Neural cell (in vitro differentiated cells): Measurements from ENCODE around the gene IL7R. TPM values are rescaled to one million over a fixed set of nuclear protein-coding genes. Genes with fewer than 3 reads are reported as not detected.

Source experiments
- H2AFZ ChIP-seq: fragments of 200-600, 300-800 bp; sonication (generic), shearing (Covaris generic); 2 replicates; pipeline ENCODE4 v1.6.0; 2014; ENCODE audit warnings: low read depth, mild to moderate bottlenecking, antibody characterized with exemption, low read length, moderate library complexity
- H3F3A ChIP-seq: fragments of 200-600 bp; shearing (Covaris generic); 2 replicates; pipeline ENCODE4 v1.6.1; 2016; ENCODE audit warnings: mild to moderate bottlenecking, moderate library complexity, mixed read lengths, antibody characterized with exemption, low read length; ENCODE audit not compliant: insufficient read depth, poor library complexity, severe bottlenecking
- H3K27ac ChIP-seq: fragments of 200-600, 300-800 bp; sonication (generic), shearing (Covaris generic); 2 replicates; pipeline ENCODE4 v1.5.1; 2014; ENCODE audit warnings: mild to moderate bottlenecking, low read length, moderate library complexity
- H3K27me3 ChIP-seq: fragments of 300-800, 200-600 bp; sonication (generic), shearing (Covaris generic); 2 replicates; pipeline ENCODE4 v1.6.0; 2014; ENCODE audit warnings: mild to moderate bottlenecking, low read depth, low read length, moderate library complexity; ENCODE audit not compliant: insufficient read depth
- H3K36me3 ChIP-seq: fragments of 300-800, 200-600 bp; sonication (generic), shearing (Covaris generic); 2 replicates; pipeline ENCODE4 v1.5.1; 2014; ENCODE audit warnings: mild to moderate bottlenecking, antibody characterized with exemption, low read length, moderate library complexity; ENCODE audit not compliant: insufficient read depth
- H3K4me2 ChIP-seq: fragments of 300-800, 200-600 bp; sonication (generic), shearing (Covaris generic); 2 replicates; pipeline ENCODE4 v1.6.0; 2014; ENCODE audit warnings: mild to moderate bottlenecking, low read length
- H3K4me3 ChIP-seq: fragments of 300-800, 200-600 bp; sonication (generic), shearing (Covaris generic); 2 replicates; pipeline ENCODE4 v1.5.1; 2014; ENCODE audit warnings: mild to moderate bottlenecking, low read length, moderate library complexity
- H3K79me2 ChIP-seq: fragments of 200-600 bp; shearing (Covaris generic); replicated peaks from 2 replicates; pipeline ENCODE4 v1.6.0; 2014; ENCODE audit warnings: mild to moderate bottlenecking, low read length, moderate library complexity; ENCODE audit not compliant: insufficient read depth
- H3K9ac ChIP-seq: fragments of 300-800, 200-600 bp; sonication (generic), shearing (Covaris generic); 2 replicates; pipeline ENCODE4 v1.6.1; 2016; ENCODE audit warnings: mild to moderate bottlenecking, low read length, mixed read lengths
- H3K9me2 ChIP-seq: fragments of 200-600 bp; shearing (Covaris generic); 2 replicates; pipeline ENCODE4 v1.6.1; 2016; ENCODE audit warnings: mild to moderate bottlenecking, low read length, mixed read lengths; ENCODE audit not compliant: insufficient read depth
- H3K9me3 ChIP-seq: fragments of 200-600, 300-800 bp; sonication (generic), shearing (Covaris generic); 2 replicates; pipeline ENCODE4 v1.6.1; 2016; ENCODE audit warnings: mild to moderate bottlenecking, mixed run types, low read length, moderate library complexity, mixed read lengths
- H4K20me1 ChIP-seq: fragments of 200-600 bp; shearing (Covaris generic); 2 replicates; pipeline ENCODE4 v1.6.1; 2016; ENCODE audit warnings: mild to moderate bottlenecking, mixed run types; ENCODE audit not compliant: insufficient read depth
- EP300 ChIP-seq: fragments of 450-650 bp; conservative IDR thresholded peaks from 2 replicates; pipeline ENCODE4 v1.6.1; 2014; ENCODE audit warnings: antibody characterized with exemption, mild to moderate bottlenecking, moderate library complexity; ENCODE audit not compliant: poor library complexity, severe bottlenecking
- EZH2 ChIP-seq: fragments of 200-600, 300-800 bp; shearing (Covaris generic), sonication (generic); IDR thresholded peaks from 2 replicates; pipeline ENCODE4 v1.6.1; 2014; ENCODE audit warnings: antibody characterized with exemption, low read length, borderline replicate concordance, mild to moderate bottlenecking; ENCODE audit not compliant: insufficient read depth, poor library complexity, severe bottlenecking
- MXI1 ChIP-seq: fragments of 450-650 bp; conservative IDR thresholded peaks from 2 replicates; pipeline ENCODE4 v1.6.1; 2014; ENCODE audit warnings: antibody characterized with exemption, mild to moderate bottlenecking; ENCODE audit not compliant: poor library complexity, severe bottlenecking
- POLR2AphosphoS5 ChIP-seq: IDR thresholded peaks from 2 replicates; pipeline ENCODE4 v1.6.1; 2012
- RAD21 ChIP-seq: fragments of 450-650 bp; conservative IDR thresholded peaks from 2 replicates; pipeline ENCODE4 v1.6.1; 2014; ENCODE audit warnings: antibody characterized with exemption, mild to moderate bottlenecking, moderate library complexity
- REST ChIP-seq: IDR thresholded peaks from 2 replicates; pipeline ENCODE4 v1.6.1; 2012; ENCODE audit warnings: borderline replicate concordance
- SMC3 ChIP-seq: fragments of 450-650 bp; conservative IDR thresholded peaks from 2 replicates; pipeline ENCODE4 v1.6.1; 2014; ENCODE audit warnings: antibody characterized with exemption, mild to moderate bottlenecking, moderate library complexity; ENCODE audit not compliant: poor library complexity
- TAF1 ChIP-seq: IDR thresholded peaks from 2 replicates; pipeline ENCODE4 v1.6.1; 2012; ENCODE audit warnings: low read depth
- polyA plus RNA-seq: library from polyadenylated mRNA; depleted of rRNA; stranded (reverse); fragments of >200 nt; gene quantifications from 2 replicates; pipeline ENCODE4 v1.2.3, GENCODE V29; 2014
- small RNA-seq, 3 experiments: library from RNA; depleted of rRNA; stranded (forward); fragments of <200 nt; gene quantifications; one replicate each; pipeline ENCODE3, GENCODE V24; 2012
- TF ChIP-seq, protein P1 (sequence below): fragments of 450-650 bp; IDR thresholded peaks from 2 replicates; pipeline ENCODE4 v1.5.1; 2014; ENCODE audit warnings: antibody characterized with exemption, mild to moderate bottlenecking, moderate library complexity; ENCODE audit not compliant: poor library complexity, severe bottlenecking

IL7R gene
- polyA plus RNA-seq, 1 donor from 2014 or later = not detected

DNA sequence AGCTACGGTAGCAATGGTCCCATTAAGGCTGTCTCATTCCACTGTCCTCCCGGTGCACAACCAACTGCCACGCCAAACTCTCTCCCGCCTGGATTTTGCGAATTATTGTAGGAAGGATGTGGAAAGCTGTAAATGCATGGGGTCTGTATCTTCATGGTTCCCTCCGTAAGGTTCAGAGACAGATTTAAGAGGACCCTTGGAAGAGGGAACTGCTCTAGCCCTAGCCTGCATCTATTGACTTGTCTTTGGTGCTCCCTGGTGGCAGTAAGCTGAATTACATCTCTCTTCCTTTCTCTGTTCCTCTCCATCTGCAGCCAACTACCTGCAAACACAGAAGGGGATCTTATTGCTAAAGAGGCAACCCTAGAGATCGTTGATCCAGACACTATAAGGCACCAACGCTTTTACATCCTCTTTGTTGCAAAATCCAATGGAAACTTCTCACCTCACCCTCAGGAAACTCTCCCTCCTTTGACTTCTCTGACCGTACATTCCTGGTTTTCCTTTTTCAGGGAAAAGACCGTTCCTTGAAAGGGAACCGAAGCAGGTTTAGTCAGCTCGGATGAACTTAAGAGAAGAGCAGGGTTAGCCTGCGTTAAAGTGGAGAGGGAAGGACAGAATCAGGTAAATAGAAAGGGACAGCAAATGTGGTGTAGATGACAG is 69.8 kb downstream of the IL7R start:
- no peaks in the 10 kb centered on the region for H3F3A ChIP-seq
- H3K4me2 ChIP-seq = no peak overlapping the region
- H3K9me2 ChIP-seq = no peaks in the 10 kb centered on the region
- no peak overlapping the region for H3K27ac ChIP-seq
- no peaks in the 10 kb centered on the region for H4K20me1 ChIP-seq
- no peak for TF ChIP-seq TAF1
- no peak for TF ChIP-seq MXI1
- no peak for TF ChIP-seq EP300
- TF ChIP-seq, protein P1, sequence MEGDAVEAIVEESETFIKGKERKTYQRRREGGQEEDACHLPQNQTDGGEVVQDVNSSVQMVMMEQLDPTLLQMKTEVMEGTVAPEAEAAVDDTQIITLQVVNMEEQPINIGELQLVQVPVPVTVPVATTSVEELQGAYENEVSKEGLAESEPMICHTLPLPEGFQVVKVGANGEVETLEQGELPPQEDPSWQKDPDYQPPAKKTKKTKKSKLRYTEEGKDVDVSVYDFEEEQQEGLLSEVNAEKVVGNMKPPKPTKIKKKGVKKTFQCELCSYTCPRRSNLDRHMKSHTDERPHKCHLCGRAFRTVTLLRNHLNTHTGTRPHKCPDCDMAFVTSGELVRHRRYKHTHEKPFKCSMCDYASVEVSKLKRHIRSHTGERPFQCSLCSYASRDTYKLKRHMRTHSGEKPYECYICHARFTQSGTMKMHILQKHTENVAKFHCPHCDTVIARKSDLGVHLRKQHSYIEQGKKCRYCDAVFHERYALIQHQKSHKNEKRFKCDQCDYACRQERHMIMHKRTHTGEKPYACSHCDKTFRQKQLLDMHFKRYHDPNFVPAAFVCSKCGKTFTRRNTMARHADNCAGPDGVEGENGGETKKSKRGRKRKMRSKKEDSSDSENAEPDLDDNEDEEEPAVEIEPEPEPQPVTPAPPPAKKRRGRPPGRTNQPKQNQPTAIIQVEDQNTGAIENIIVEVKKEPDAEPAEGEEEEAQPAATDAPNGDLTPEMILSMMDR = peak; percentile 96
- TF ChIP-seq RAD21 = peak; percentile 98
- TF ChIP-seq REST = no peak
- TF ChIP-seq EZH2 = no peak
- TF ChIP-seq SMC3 = peak; percentile 97
- no peak for TF ChIP-seq POLR2AphosphoS5
- peak overlapping the region; percentile 23 for H2AFZ ChIP-seq
- no peak overlapping the region for H3K4me3 ChIP-seq
- no peaks in the 10 kb centered on the region for H3K36me3 ChIP-seq
- no peak overlapping the region for H3K9ac ChIP-seq
- no peaks in the 10 kb centered on the region for H3K79me2 ChIP-seq
- H3K9me3 ChIP-seq = no peaks in the 10 kb centered on the region
- no peaks in the 10 kb centered on the region for H3K27me3 ChIP-seq

Small RNA genes within 50 kb of the gene (small RNA-seq; reads per million reads assigned to genes)
- 0 reads per million in 3 experiments for gene AC112204.1

Other genes with a start within 250 kb of the IL7R start
- 11.5 and 18.5 TPM in 2 replicates for gene SPEF2, start 239.0 kb upstream of the IL7R start, polyA plus RNA-seq
- 2.3 TPM in 1 of 2 replicates, not detected in the other for gene CAPSL, start 81.7 kb downstream of the IL7R start, polyA plus RNA-seq
- gene UGT3A1, start 134.5 kb downstream of the IL7R start, polyA plus RNA-seq = not detected in 2 replicates
- gene UGT3A2, start 210.0 kb downstream of the IL7R start, polyA plus RNA-seq = not detected in 2 replicates